DOHH2 (cell line): ENCODE data around the gene MRPL53.

Experiments
- H3F3A ChIP-seq: fragments of 200-600 bp; sonication (generic), shearing (Covaris generic); 2 replicates; pipeline ENCODE4 v1.6.0; 2016; ENCODE audit warnings: antibody characterized with exemption, mild to moderate bottlenecking; ENCODE audit not compliant: control insufficient read depth, insufficient read depth
- H3K27ac ChIP-seq: fragments of 200-600 bp; sonication (generic); 2 replicates; pipeline ENCODE4 v1.5.1; 2014; ENCODE audit warnings: low read depth, mild to moderate bottlenecking, low read length, moderate library complexity
- H3K27me3 ChIP-seq: fragments of 200-600 bp; sonication (generic); 2 replicates; pipeline ENCODE4 v1.6.1; 2014; ENCODE audit warnings: mild to moderate bottlenecking, low read length, mixed read lengths; ENCODE audit not compliant: control insufficient read depth
- H3K36me3 ChIP-seq: fragments of 200-600 bp; sonication (generic); 2 replicates; pipeline ENCODE4 v1.6.1; 2014; ENCODE audit warnings: mild to moderate bottlenecking, low read length, moderate library complexity, mixed read lengths; ENCODE audit not compliant: control insufficient read depth
- H3K4me1 ChIP-seq: fragments of 200-600 bp; sonication (generic); 2 replicates; pipeline ENCODE4 v1.6.1; 2014; ENCODE audit warnings: mild to moderate bottlenecking, low read length, mixed read lengths; ENCODE audit not compliant: control insufficient read depth
- H3K4me2 ChIP-seq: fragments of 200-600 bp; sonication (generic); 2 replicates; pipeline ENCODE4 v1.6.0; 2014; ENCODE audit warnings: mild to moderate bottlenecking, low read length, moderate library complexity
- H3K4me3 ChIP-seq: fragments of 200-600 bp; sonication (generic); 2 replicates; pipeline ENCODE4 v1.5.1; 2014; ENCODE audit warnings: mild to moderate bottlenecking, low read length, mixed read lengths
- H3K79me2 ChIP-seq: fragments of 200-600 bp; sonication (generic); 2 replicates; pipeline ENCODE4 v1.6.1; 2014; ENCODE audit warnings: mild to moderate bottlenecking, low read length, mixed read lengths; ENCODE audit not compliant: control insufficient read depth
- H3K9me2 ChIP-seq: fragments of 200-600 bp; sonication (generic); replicated peaks from 2 replicates; pipeline ENCODE4 v1.6.1; 2014; ENCODE audit warnings: mild to moderate bottlenecking, low read length, mixed read lengths; ENCODE audit not compliant: control insufficient read depth
- H3K9me3 ChIP-seq: fragments of 200-600 bp; sonication (generic); 2 replicates; pipeline ENCODE4 v1.6.1; 2014; ENCODE audit warnings: antibody characterized with exemption, low read length, mixed read lengths; ENCODE audit not compliant: control insufficient read depth, insufficient read depth
- H4K20me1 ChIP-seq: fragments of 200-600 bp; sonication (generic); 2 replicates; pipeline ENCODE4 v1.6.0; 2014; ENCODE audit warnings: low read depth, mild to moderate bottlenecking, antibody characterized with exemption, low read length, moderate library complexity; ENCODE audit not compliant: control insufficient read depth, insufficient read depth
- EZH2phosphoT487 ChIP-seq: fragments of 200-600 bp; sonication (generic); IDR thresholded peaks from 2 replicates; pipeline ENCODE4 v1.6.1; 2017; ENCODE audit warnings: borderline replicate concordance, mild to moderate bottlenecking, antibody characterized with exemption, low read length, moderate library complexity, mixed read lengths
- TF ChIP-seq, protein P1 (sequence below): fragments of 200-600 bp; sonication (generic); IDR thresholded peaks from one replicate; pipeline ENCODE4 v1.5.1; 2014; ENCODE audit warnings: antibody characterized with exemption, mild to moderate bottlenecking, low read depth, low read length; ENCODE audit not compliant: poor library complexity, severe bottlenecking

Gene MRPL53

GRCh38 chr2:74464406-74464805 lies 8.1 kb downstream of the MRPL53 start:
- H3K9me3 ChIP-seq: no peaks in the 10 kb centered on the region
- H3K27me3 ChIP-seq: no peaks in the 10 kb centered on the region
- 0 out of 2 replicates have a peak, but pooled peaks cover 4% of the 10 kb centered on the region for H3F3A ChIP-seq
- no peaks in the 10 kb centered on the region for H4K20me1 ChIP-seq
- TF ChIP-seq, protein P1, sequence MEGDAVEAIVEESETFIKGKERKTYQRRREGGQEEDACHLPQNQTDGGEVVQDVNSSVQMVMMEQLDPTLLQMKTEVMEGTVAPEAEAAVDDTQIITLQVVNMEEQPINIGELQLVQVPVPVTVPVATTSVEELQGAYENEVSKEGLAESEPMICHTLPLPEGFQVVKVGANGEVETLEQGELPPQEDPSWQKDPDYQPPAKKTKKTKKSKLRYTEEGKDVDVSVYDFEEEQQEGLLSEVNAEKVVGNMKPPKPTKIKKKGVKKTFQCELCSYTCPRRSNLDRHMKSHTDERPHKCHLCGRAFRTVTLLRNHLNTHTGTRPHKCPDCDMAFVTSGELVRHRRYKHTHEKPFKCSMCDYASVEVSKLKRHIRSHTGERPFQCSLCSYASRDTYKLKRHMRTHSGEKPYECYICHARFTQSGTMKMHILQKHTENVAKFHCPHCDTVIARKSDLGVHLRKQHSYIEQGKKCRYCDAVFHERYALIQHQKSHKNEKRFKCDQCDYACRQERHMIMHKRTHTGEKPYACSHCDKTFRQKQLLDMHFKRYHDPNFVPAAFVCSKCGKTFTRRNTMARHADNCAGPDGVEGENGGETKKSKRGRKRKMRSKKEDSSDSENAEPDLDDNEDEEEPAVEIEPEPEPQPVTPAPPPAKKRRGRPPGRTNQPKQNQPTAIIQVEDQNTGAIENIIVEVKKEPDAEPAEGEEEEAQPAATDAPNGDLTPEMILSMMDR: no peak
- peaks cover 34% of the 10 kb centered on the region for H3K79me2 ChIP-seq
- H3K27ac ChIP-seq: peak overlapping the region; percentile 63
- peak overlapping the region; percentile 99 for H3K4me3 ChIP-seq
- H3K4me1 ChIP-seq: peaks cover 14% of the 10 kb centered on the region
- peak overlapping the region; percentile 99 for H3K4me2 ChIP-seq
- H3K36me3 ChIP-seq: peaks cover 33% of the 10 kb centered on the region
- H3K9me2 ChIP-seq: no peaks in the 10 kb centered on the region

DNA sequence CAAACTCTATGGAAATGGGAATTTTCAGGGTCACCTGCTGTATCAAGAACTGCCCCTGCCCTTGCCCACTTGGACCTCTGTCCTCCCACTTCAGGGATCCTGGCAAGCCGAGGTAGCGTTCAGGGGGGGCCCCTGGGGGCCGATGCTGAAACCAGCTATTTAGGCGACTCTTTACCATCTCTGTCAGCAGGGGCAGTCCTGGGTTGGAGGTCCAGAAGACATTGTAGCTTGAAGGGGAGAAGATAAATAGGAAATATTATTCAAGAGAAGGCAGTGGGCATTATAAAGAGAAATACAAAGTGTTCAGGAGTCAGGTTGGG lies 9.7 kb downstream of the MRPL53 start:
- Histone ChIP-seq H3K4me3 (no peak overlapping the region), H4K20me1 (no peaks in the 10 kb centered on the region), H3F3A (0 out of 2 replicates have a peak, but pooled peaks cover 4% of the 10 kb centered on the region), H3K27ac (no peak overlapping the region), H3K4me2 (no peak overlapping the region), H3K9me3 (no peaks in the 10 kb centered on the region), H3K36me3 (peaks cover 33% of the 10 kb centered on the region), H3K9me2 (no peaks in the 10 kb centered on the region), H3K79me2 (peaks cover 40% of the 10 kb centered on the region), H3K4me1 (peaks cover 17% of the 10 kb centered on the region), H3K27me3 (no peaks in the 10 kb centered on the region)
- TF ChIP-seq EZH2phosphoT487: no peak
- TF ChIP-seq, protein P1: no peak

GRCh38 chr2:74462054-74462785 lies 10.3 kb downstream of the MRPL53 start:
- no peak overlapping the region for H3K4me2 ChIP-seq
- H3K9me3 ChIP-seq: no peaks in the 10 kb centered on the region
- peaks cover 33% of the 10 kb centered on the region for H3K36me3 ChIP-seq
- no peak overlapping the region for H3K27ac ChIP-seq
- no peaks in the 10 kb centered on the region for H3K9me2 ChIP-seq
- TF ChIP-seq EZH2phosphoT487: no peak
- TF ChIP-seq, protein P1: no peak
- no peak overlapping the region for H3K4me3 ChIP-seq
- peaks cover 17% of the 10 kb centered on the region for H3K4me1 ChIP-seq
- peaks cover 40% of the 10 kb centered on the region for H3K79me2 ChIP-seq
- no peaks in the 10 kb centered on the region for H4K20me1 ChIP-seq
- H3F3A ChIP-seq: 0 out of 2 replicates have a peak, but pooled peaks cover 4% of the 10 kb centered on the region
- no peaks in the 10 kb centered on the region for H3K27me3 ChIP-seq
